Brain microvascular endothelial cell (primary cell): Measurements from ENCODE around the gene TXNDC5.

ENCODE experiments used
- DNase-seq: peaks from one replicate; pipeline ENCODE4 v3.0.0-alpha.2; 2020
- H3K27ac ChIP-seq: fragments of 250-450 bp; sonication (Bioruptor Pico); 2 replicates; pipeline ENCODE4 v1.5.1; 2020; ENCODE audit warnings: mild to moderate bottlenecking, moderate library complexity
- H3K27me3 ChIP-seq: fragments of 250-450 bp; sonication (Bioruptor Pico); replicated peaks from 2 replicates; pipeline ENCODE4 v1.5.1; 2020; ENCODE audit warnings: mild to moderate bottlenecking
- H3K36me3 ChIP-seq: fragments of 250-450 bp; sonication (Bioruptor Pico); replicated peaks from 2 replicates; pipeline ENCODE4 v1.5.1; 2020; ENCODE audit warnings: mild to moderate bottlenecking
- H3K4me3 ChIP-seq: 2 replicates; pipeline ENCODE4 v1.5.1; 2011; ENCODE audit warnings: low read depth, mild to moderate bottlenecking, control low read depth, low read length, moderate library complexity
- in situ Hi-C: cut with HindIII; loops from 2 replicates; pipeline ENCODE4 v1.10.0; 2017; ENCODE audit warnings: low sequenced_read_pairs, low pct_ligation_motif_present
- TF ChIP-seq, protein P1 (sequence below): IDR thresholded peaks from 2 replicates; pipeline ENCODE4 v1.5.1; 2011; ENCODE audit warnings: low read depth, mild to moderate bottlenecking, moderate library complexity, low read length, control low read depth, inconsistent platforms; ENCODE audit errors: missing control alignments

The TXNDC5 gene

DNA sequence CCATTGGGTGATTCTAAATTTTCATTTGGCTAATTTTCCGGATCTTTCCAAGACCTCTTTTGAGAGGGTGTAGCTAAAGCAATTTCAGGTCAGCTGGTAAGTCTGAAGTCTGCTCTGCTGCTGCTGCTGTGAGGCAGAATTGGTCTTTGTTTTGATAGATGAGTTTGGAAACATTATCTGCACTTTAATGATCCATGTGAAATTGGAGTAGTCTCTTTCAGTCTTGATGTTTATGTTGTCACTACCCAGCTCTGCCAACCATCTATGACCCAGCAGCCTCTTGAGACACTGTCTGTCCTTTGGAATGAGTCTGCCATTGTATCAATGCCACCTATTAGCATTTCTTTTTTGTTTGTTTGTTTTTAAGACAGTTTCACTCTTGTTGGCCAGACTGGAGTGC lies 44.1 kb downstream of the TXNDC5 start:
- no peak overlapping the region for H3K4me3 ChIP-seq
- TF ChIP-seq, protein P1, sequence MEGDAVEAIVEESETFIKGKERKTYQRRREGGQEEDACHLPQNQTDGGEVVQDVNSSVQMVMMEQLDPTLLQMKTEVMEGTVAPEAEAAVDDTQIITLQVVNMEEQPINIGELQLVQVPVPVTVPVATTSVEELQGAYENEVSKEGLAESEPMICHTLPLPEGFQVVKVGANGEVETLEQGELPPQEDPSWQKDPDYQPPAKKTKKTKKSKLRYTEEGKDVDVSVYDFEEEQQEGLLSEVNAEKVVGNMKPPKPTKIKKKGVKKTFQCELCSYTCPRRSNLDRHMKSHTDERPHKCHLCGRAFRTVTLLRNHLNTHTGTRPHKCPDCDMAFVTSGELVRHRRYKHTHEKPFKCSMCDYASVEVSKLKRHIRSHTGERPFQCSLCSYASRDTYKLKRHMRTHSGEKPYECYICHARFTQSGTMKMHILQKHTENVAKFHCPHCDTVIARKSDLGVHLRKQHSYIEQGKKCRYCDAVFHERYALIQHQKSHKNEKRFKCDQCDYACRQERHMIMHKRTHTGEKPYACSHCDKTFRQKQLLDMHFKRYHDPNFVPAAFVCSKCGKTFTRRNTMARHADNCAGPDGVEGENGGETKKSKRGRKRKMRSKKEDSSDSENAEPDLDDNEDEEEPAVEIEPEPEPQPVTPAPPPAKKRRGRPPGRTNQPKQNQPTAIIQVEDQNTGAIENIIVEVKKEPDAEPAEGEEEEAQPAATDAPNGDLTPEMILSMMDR = no peak
- in situ Hi-C loops = no loop called here
- H3K27ac ChIP-seq = no peak overlapping the region
- DNase-seq = no peak
- no peaks in the 10 kb centered on the region for H3K27me3 ChIP-seq
- H3K36me3 ChIP-seq = no peaks in the 10 kb centered on the region

DNA sequence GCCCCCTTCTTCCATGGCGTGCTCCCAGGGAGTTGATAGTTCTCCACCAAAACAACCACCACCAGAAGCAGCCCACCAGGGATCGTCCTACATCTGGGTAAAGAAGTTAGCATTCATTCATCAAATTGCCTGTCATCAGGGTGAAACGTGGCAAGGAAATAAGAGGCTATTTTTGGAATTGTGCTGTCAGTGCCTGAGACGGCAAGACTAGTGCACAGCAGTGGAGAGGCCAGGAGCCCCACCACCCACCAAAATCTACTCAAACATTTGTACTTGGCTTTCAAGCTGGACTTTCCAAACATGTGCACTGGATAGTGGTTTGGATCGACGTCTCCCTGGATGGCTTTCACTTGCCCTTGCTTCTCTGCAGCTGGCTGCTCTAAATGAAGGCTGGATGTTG lies 44.8 kb downstream of the TXNDC5 start:
- in situ Hi-C loops = no loop called here
- TF ChIP-seq, protein P1 = no peak
- Histone ChIP-seq H3K36me3 (no peaks in the 10 kb centered on the region), H3K27me3 (no peaks in the 10 kb centered on the region), H3K4me3 (no peak overlapping the region), H3K27ac (no peak overlapping the region)
- DNase-seq = no peak

DNA sequence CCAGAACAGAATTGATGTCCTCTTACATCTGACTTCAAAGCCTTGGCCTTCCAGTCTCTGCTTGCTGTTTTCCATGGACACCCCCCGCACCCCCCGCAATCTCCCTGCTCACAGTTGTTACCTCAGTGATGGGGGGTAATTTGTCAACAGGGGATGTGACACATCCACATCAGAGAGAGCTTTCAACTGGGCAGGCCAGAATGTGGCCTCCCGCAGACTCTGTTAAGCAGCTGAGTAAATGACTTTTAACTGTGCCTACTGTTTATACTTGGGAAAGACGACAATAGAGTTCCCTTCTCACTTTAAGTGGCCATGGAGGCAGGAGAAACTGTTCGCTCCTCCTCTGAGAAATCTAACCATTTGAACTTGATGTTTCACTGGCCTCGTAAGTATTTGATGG lies 51.0 kb downstream of the TXNDC5 start:
- Histone ChIP-seq H3K27ac (no peak overlapping the region), H3K4me3 (no peak overlapping the region), H3K36me3 (no peaks in the 10 kb centered on the region), H3K27me3 (no peaks in the 10 kb centered on the region)
- in situ Hi-C loops = no loop called here
- TF ChIP-seq, protein P1 = no peak
- no peak for DNase-seq

DNA sequence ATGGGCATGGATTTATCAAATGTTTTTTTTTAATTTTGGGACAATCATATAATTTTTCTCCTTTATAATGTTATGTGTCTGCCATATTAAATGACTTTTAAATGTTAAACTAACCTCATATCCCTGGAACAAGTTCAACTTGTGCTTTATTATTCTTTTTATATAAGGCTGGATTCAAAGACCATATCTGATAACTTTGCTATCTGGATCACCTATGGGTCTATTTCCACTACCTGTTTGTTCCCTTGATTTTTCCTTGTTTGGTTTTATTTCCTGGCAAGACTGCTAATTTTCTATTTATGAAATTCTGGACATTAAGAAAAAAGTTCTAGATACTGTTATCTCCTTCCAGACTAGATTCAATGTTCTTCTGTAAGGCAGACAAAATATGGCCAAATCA lies 58.8 kb downstream of the TXNDC5 start:
- no peaks in the 10 kb centered on the region for H3K27me3 ChIP-seq
- no peaks in the 10 kb centered on the region for H3K36me3 ChIP-seq
- DNase-seq = no peak
- no peak overlapping the region for H3K4me3 ChIP-seq
- TF ChIP-seq, protein P1 = no peak
- H3K27ac ChIP-seq = no peak overlapping the region
- in situ Hi-C loops = no loop called here

DNA sequence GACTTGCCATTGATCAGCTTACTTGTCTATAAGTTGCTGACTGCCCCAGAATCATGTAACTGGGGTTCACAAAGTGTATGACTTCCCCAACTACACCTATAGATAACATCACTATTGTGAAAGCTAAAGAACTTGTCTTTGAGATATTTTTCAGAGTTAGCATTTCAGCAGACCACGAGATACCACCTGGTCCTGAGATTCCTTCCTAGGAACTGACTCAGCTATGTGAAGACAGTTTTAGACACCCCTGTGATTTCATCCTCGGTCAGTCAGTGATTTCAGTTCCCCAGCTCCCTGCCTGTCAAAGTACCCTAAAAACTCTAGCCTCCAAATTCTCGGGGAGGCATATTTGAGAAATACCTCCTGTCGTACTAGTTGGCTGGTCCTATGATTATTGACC lies 62.4 kb downstream of the TXNDC5 start:
- no peaks in the 10 kb centered on the region for H3K27me3 ChIP-seq
- TF ChIP-seq, protein P1 = no peak
- no peak overlapping the region for H3K27ac ChIP-seq
- no peaks in the 10 kb centered on the region for H3K36me3 ChIP-seq
- in situ Hi-C loops = no loop called here
- DNase-seq = no peak
- no peak overlapping the region for H3K4me3 ChIP-seq

- DNase-seq = peak; percentile 11
- no peaks in the 10 kb centered on the region for H3K36me3 ChIP-seq
- in situ Hi-C loops = no loop called here
- TF ChIP-seq, protein P1 = peak; percentile 39
- H3K27ac ChIP-seq = no peak overlapping the region
- no peak overlapping the region for H3K4me3 ChIP-seq
- H3K27me3 ChIP-seq = no peaks in the 10 kb centered on the region
Observed at GRCh38 chr6:7846966-7847818, 63.4 kb downstream of the TXNDC5 start.
